ENCODE measurements around the gene RPP14. TPM values are rescaled to one million over a fixed set of nuclear protein-coding genes. Genes with fewer than 3 reads are reported as not detected.
"Not testable (repeated sequence)": the region's sequence is repeated elsewhere in the genome, so short reads cannot be mapped to it uniquely, and the experiment has no call there.

The RPP14 gene
- total RNA-seq, 1 donor from 2014 or later: 23.3 TPM

DNA sequence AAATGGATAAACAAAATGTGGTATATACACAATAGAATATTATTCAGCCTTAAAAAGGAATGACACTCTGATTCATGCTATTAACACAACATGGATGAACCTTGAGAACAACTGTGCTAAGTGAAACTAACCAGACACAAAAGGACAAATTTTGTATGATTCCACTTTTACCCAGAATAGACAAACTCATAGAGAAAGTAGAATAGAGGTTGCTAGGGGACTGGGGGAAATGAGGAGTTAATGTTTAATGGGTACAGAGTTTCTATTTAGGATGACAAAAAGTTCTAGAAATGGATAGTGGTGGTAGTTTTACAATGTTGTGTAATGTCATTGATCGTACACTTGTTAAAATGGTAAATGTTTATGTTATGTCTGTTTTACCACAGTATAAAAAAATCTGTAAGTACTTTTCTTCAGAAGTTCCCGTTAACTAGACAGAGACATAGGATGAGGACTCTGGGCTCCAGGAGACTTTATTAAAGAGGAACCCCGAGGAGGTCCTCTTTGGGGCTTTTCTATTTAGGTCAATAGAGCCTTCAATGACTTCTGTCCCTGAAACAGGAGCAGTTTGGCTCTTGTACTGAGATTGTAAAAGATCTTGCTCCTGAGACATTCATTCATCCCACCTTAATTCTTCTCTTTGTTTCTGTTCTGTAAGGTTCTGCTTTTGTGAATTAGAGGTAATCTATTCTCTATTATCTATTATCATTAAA is 43.9 kb upstream of the RPP14 start:
- Mint-ChIP-seq H3K27me3 (no peaks in the 10 kb centered on the region), H3K4me3 (no peak overlapping the region), H3K36me3 (peaks cover 15% of the 10 kb centered on the region), H3K9me3 (no peaks in the 10 kb centered on the region), H3K4me1 (ENCODE audit: unreplicated experiment) (peaks cover 4% of the 10 kb centered on the region), H3K27ac (no peak overlapping the region)
- no peak for DNase-seq (ENCODE audit: extremely low spot score, unreplicated experiment)
- TF ChIP-seq CTCF (conservative IDR thresholded peaks at IDR 0.05): no peak

DNA sequence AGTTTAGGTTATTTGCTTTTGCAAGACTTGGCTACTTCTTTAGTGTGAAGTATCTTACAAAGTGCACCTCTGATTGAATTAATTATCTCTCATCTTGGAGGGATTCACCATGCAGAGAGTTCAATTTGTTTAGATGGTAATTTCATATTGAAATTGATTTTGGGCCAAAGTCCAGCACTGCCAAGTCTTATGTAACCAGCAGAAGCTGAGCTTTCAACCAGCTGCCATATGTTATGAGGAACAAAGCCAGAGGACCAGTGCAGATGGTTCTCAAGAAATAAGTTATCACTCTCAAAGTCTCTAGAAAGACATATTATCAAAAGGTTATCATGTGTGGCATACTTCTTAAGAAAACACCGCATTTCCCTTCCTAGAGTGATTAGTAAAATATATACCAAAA is 39.5 kb upstream of the RPP14 start:
- H3K4me1 Mint-ChIP-seq (ENCODE audit: unreplicated experiment): no peaks in the 10 kb centered on the region
- H3K27me3 Mint-ChIP-seq: no peaks in the 10 kb centered on the region
- no peaks in the 10 kb centered on the region for H3K9me3 Mint-ChIP-seq
- peaks cover 10% of the 10 kb centered on the region for H3K36me3 Mint-ChIP-seq
- no peak for TF ChIP-seq CTCF (conservative IDR thresholded peaks at IDR 0.05)
- H3K27ac Mint-ChIP-seq: no peak overlapping the region
- no peak for DNase-seq (ENCODE audit: extremely low spot score, unreplicated experiment)
- H3K4me3 Mint-ChIP-seq: no peak overlapping the region

DNA sequence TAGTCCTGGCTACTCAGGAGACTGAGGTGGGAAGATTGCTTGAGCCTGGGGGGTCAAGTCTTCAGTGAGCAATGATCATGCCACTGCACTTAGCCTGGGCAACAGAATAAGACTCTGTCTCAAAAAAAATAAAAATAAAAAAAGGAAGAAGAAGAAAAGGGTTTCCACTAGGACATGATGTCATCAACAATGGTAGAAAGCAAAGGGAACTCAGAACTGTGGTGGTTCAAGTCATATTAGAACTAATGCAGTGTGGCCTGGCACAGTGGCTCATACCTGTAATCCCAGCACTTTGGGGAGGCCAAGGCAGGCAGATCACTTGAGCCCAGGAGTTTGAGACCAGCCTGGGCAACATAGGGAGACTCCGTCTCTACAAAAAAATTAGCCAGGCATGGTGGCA is 38.5 kb upstream of the RPP14 start:
- not testable (repeated sequence) for H3K36me3 Mint-ChIP-seq; H3K27ac Mint-ChIP-seq; DNase-seq (ENCODE audit: extremely low spot score, unreplicated experiment); H3K9me3 Mint-ChIP-seq; H3K27me3 Mint-ChIP-seq; H3K4me3 Mint-ChIP-seq; H3K4me1 Mint-ChIP-seq (ENCODE audit: unreplicated experiment)

DNA sequence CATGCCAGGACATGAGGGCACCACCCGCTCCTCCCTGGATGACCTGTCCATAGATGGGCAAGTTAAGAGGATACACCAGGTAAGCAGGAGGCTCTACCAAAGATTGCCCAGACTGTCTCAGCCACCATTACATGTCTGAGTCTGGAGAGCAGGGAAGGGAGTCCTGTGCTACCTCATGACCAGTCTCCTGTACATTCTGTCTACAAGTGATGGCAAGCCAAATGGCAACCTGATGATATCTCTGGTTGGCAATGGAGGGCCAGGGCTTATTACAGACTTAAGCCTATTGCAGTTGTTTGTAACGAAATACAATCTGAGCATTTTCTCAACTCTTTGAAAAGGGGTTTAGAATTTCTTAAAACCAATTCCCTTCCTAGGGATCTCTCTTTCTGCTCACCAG is 36.7 kb upstream of the RPP14 start:
- peaks cover 16% of the 10 kb centered on the region for H3K36me3 Mint-ChIP-seq
- no peak overlapping the region for H3K4me3 Mint-ChIP-seq
- no peak overlapping the region for H3K27ac Mint-ChIP-seq
- TF ChIP-seq CTCF (conservative IDR thresholded peaks at IDR 0.05): no peak
- no peaks in the 10 kb centered on the region for H3K27me3 Mint-ChIP-seq
- no peaks in the 10 kb centered on the region for H3K4me1 Mint-ChIP-seq (ENCODE audit: unreplicated experiment)
- DNase-seq (ENCODE audit: extremely low spot score, unreplicated experiment): no peak
- H3K9me3 Mint-ChIP-seq: no peaks in the 10 kb centered on the region

DNA sequence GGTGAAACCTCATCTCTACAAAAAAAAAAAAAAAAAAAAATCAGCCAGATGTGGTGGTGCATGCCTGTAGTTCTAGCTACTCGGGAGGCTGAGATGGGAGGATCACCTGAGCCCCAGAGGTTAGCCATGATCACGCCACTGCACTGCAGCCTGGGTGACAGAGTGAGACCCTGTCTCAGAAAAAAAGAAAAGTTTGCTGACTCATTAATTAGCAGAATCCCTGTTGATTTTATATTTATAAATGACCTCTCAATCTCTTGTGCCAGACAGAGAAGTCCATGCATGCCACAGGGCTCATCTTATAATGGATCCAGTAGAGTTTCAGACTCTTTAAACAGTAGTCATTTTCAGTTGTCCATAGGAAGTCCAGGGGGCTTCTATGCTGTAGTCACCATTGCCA is 35.6 kb upstream of the RPP14 start:
- Mint-ChIP-seq H3K36me3 (peaks cover 24% of the 10 kb centered on the region), H3K27me3 (no peaks in the 10 kb centered on the region), H3K27ac (no peak overlapping the region), H3K4me1 (ENCODE audit: unreplicated experiment) (no peaks in the 10 kb centered on the region), H3K9me3 (no peaks in the 10 kb centered on the region), H3K4me3 (no peak overlapping the region)
- no peak for TF ChIP-seq CTCF (conservative IDR thresholded peaks at IDR 0.05)
- no peak for DNase-seq (ENCODE audit: extremely low spot score, unreplicated experiment)

GRCh38 chr3:58271901-58272501 is 34.0 kb upstream of the RPP14 start:
- no peak for TF ChIP-seq CTCF (conservative IDR thresholded peaks at IDR 0.05)
- H3K27ac Mint-ChIP-seq: no peak overlapping the region
- H3K4me1 Mint-ChIP-seq (ENCODE audit: unreplicated experiment): no peaks in the 10 kb centered on the region
- no peaks in the 10 kb centered on the region for H3K9me3 Mint-ChIP-seq
- H3K27me3 Mint-ChIP-seq: no peaks in the 10 kb centered on the region
- peaks cover 38% of the 10 kb centered on the region for H3K36me3 Mint-ChIP-seq
- DNase-seq (ENCODE audit: extremely low spot score, unreplicated experiment): no peak
- no peak overlapping the region for H3K4me3 Mint-ChIP-seq
